Epithelial cell of esophagus (primary cell): ENCODE data around the gene ANO4.

Source experiments
- DNase-seq: peaks from one replicate; pipeline ENCODE4 v3.0.0; 2010; ENCODE audit warnings: low read depth
- H3K4me3 ChIP-seq: 2 replicates; pipeline ENCODE4 v1.5.1; 2011; ENCODE audit warnings: mild to moderate bottlenecking, low read length, control low read depth
- CTCF ChIP-seq: IDR thresholded peaks from 2 replicates; pipeline ENCODE4 v1.5.1; 2011; ENCODE audit warnings: low read depth, mild to moderate bottlenecking, low read length, control low read depth, inconsistent platforms; ENCODE audit not compliant: insufficient read depth; ENCODE audit errors: missing control alignments

ANO4 gene

GRCh38 chr12:100794441-100795173 lies at the start of gene ANO4:
Gene ANO4 (plus strand): TSS chr12:100794776. CDS start chr12:100901786, 107,010 bp downstream.
- H3K4me3 ChIP-seq = peak within 1 kb of the TSS; percentile 10
- no peak for TF ChIP-seq CTCF
- no peak for DNase-seq

- no peak for TF ChIP-seq CTCF
- DNase-seq = no peak
- no peak overlapping the region for H3K4me3 ChIP-seq
Observed at GRCh38 chr12:100745378-100746071, 49.1 kb upstream of the ANO4 start.

- DNase-seq = peak; percentile 74
- TF ChIP-seq CTCF = no peak
Observed at GRCh38 chr12:100752841-100753240, 41.7 kb upstream of the ANO4 start.

GRCh38 chr12:100753837-100754236 lies 40.7 kb upstream of the ANO4 start:
- peak; percentile 97 for DNase-seq
- H3K4me3 ChIP-seq = no peak overlapping the region
- TF ChIP-seq CTCF = no peak

More at GRCh38 chr12:100752841-100753240, 41.7 kb upstream of the ANO4 start:
- no peak overlapping the region for H3K4me3 ChIP-seq

GRCh38 chr12:100755186-100755585 lies 39.4 kb upstream of the ANO4 start:
- no peak overlapping the region for H3K4me3 ChIP-seq
- DNase-seq = peak; percentile 78
- TF ChIP-seq CTCF = no peak

GRCh38 chr12:100758083-100758482 lies 36.5 kb upstream of the ANO4 start:
- no peak for DNase-seq
- no peak overlapping the region for H3K4me3 ChIP-seq
- no peak for TF ChIP-seq CTCF
